SK-N-SH (cell line): ENCODE measurements around the gene DCHS1. TPM values are rescaled to one million over a fixed set of nuclear protein-coding genes. Genes with fewer than 3 reads are reported as not detected.
"Not testable (repeated sequence)": the region's sequence is repeated elsewhere in the genome, so short reads cannot be mapped to it uniquely, and the experiment has no call there.

Experiments
- CTCF ChIA-PET: fragments of 300-600, 350-600 bp; formaldehyde crosslinking; extraction: SDS; loops from one replicate; lab custom pipeline; 2021; lab: Yijun Ruan, JAX
- POLR2A ChIA-PET: fragments of 350-600 bp; sonication (Branson Sonifier 250); formaldehyde crosslinking; extraction: SDS; loops from one replicate; lab custom pipeline; 2020; ENCODE audit warnings: antibody characterized with exemption, inconsistent platforms; lab: Yijun Ruan, JAX
- DNase-seq: peaks from one replicate; pipeline ENCODE4 v3.0.0; 2012
- H2AFZ ChIP-seq: fragments of 200-600 bp; sonication (generic); 2 replicates; pipeline ENCODE4 v1.8.1; 2016; ENCODE audit warnings: antibody characterized with exemption, mild to moderate bottlenecking, low read depth
- H3F3A ChIP-seq: fragments of 200-600 bp; sonication (generic); replicated peaks from 2 replicates; pipeline ENCODE3; 2016; ENCODE audit warnings: antibody characterized with exemption, mild to moderate bottlenecking; ENCODE audit not compliant: insufficient read depth
- H3K27ac ChIP-seq, 2 experiments: fragments of 200-500 bp in 1 of 2; fragments of 200-600 bp in 1 of 2; sonication (Bioruptor generic) in 1 of 2; sonication (generic), shearing (Covaris generic) in 1 of 2; 2 replicates each; pipeline versions ENCODE4 v1.5.1 to v1.6.1; 2014 to 2016; ENCODE audit warnings: low read depth in 2 of 2, inconsistent platforms in 1 of 2, low read length in 1 of 2, mild to moderate bottlenecking in 1 of 2, mixed read lengths in 1 of 2
- H3K27me3 ChIP-seq: fragments of 200-600 bp; sonication (generic), shearing (Covaris generic); 2 replicates; pipeline ENCODE4 v1.6.1; 2016; ENCODE audit warnings: mixed run types; ENCODE audit not compliant: insufficient read depth
- H3K36me3 ChIP-seq, 2 experiments: fragments of 200-500 bp in 1 of 2; fragments of 200-600 bp in 1 of 2; sonication (Bioruptor generic) in 1 of 2; sonication (generic) in 1 of 2; replicated peaks in 1 of 2; 2 replicates each; pipeline versions ENCODE3 to v1.5.1; 2014 to 2016; ENCODE audit warnings: low read length in 1 of 2, mild to moderate bottlenecking in 1 of 2; ENCODE audit not compliant: insufficient read depth in 2 of 2, control insufficient read depth in 1 of 2
- H3K4me1 ChIP-seq, 2 experiments: fragments of 200-500 bp in 1 of 2; fragments of 200-600 bp in 1 of 2; sonication (Bioruptor generic) in 1 of 2; sonication (generic), shearing (Covaris generic) in 1 of 2; 2 replicates each; pipeline versions ENCODE4 v1.5.1 to v1.6.1; 2014 to 2016; ENCODE audit warnings: low read depth in 1 of 2, low read length in 1 of 2, mixed run types in 1 of 2; ENCODE audit not compliant: insufficient read depth in 2 of 2, control insufficient read depth in 1 of 2
- H3K4me2 ChIP-seq: fragments of 200-600 bp; sonication (generic), shearing (Covaris generic); 2 replicates; pipeline ENCODE4 v1.6.1; 2017; ENCODE audit warnings: mixed run types
- H3K4me3 ChIP-seq, 2 experiments: fragments of 200-500 bp in 1 of 2; fragments of 200-600 bp in 1 of 2; sonication (Bioruptor generic) in 1 of 2; sonication (generic), shearing (Covaris generic) in 1 of 2; 2 replicates each; pipeline versions ENCODE4 v1.5.1 to v1.8.1; 2014 to 2016; ENCODE audit warnings: low read depth in 2 of 2, inconsistent platforms in 1 of 2, low read length in 1 of 2, mild to moderate bottlenecking in 1 of 2, mixed read lengths in 1 of 2, moderate library complexity in 1 of 2
- H3K79me2 ChIP-seq: fragments of 200-600 bp; sonication (generic); 2 replicates; pipeline ENCODE4 v1.8.1; 2017; ENCODE audit warnings: mild to moderate bottlenecking; ENCODE audit not compliant: insufficient read depth
- H3K9ac ChIP-seq: fragments of 200-600 bp; sonication (generic); 2 replicates; pipeline ENCODE4 v1.6.1; 2017; ENCODE audit warnings: mixed run types
- H3K9me2 ChIP-seq: fragments of 200-600 bp; sonication (generic); 2 replicates; pipeline ENCODE4 v1.6.1; 2017; ENCODE audit warnings: mixed run types
- H3K9me3 ChIP-seq: fragments of 200-600 bp; sonication (generic); 2 replicates; pipeline ENCODE4 v1.6.1; 2017; ENCODE audit warnings: mixed run types, mild to moderate bottlenecking, moderate library complexity
- H4K20me1 ChIP-seq: fragments of 200-600 bp; sonication (generic); 2 replicates; pipeline ENCODE4 v1.6.1; 2017; ENCODE audit warnings: mild to moderate bottlenecking, mixed run types; ENCODE audit not compliant: insufficient read depth
- EZH2phosphoT487 ChIP-seq: fragments of 200-600 bp; sonication (generic); IDR thresholded peaks from 2 replicates; pipeline ENCODE4 v1.6.1; 2017; ENCODE audit warnings: low read depth, mixed run types, mild to moderate bottlenecking, antibody characterized with exemption, moderate library complexity, borderline replicate concordance
- FOSL2 ChIP-seq: IDR thresholded peaks from 2 replicates; pipeline ENCODE4 v1.4.0; 2012; ENCODE audit warnings: low read depth, mild to moderate bottlenecking, moderate library complexity, borderline replicate concordance
- GABPA ChIP-seq: IDR thresholded peaks from 2 replicates; pipeline ENCODE4 v1.4.0; 2012; ENCODE audit warnings: low read depth, mild to moderate bottlenecking
- GATA2 ChIP-seq: sonication (generic); formaldehyde crosslinking; IDR thresholded peaks from 2 replicates; pipeline ENCODE4 v1.5.0; 2020; ENCODE audit warnings: mild to moderate bottlenecking, missing genetic modification reagents
- JUND ChIP-seq: IDR thresholded peaks from 2 replicates; pipeline ENCODE4 v1.4.0; 2012
- MEF2A ChIP-seq: IDR thresholded peaks from 2 replicates; pipeline ENCODE4 v1.4.0; 2012; ENCODE audit warnings: low read depth, borderline replicate concordance
- NFIC ChIP-seq: IDR thresholded peaks from 2 replicates; pipeline ENCODE4 v1.4.0; 2012; ENCODE audit warnings: borderline replicate concordance
- NRF1 ChIP-seq: IDR thresholded peaks from 2 replicates; pipeline ENCODE4 v1.6.1; 2012; ENCODE audit warnings: low read depth, mild to moderate bottlenecking, low read length
- PBX3 ChIP-seq: IDR thresholded peaks from 2 replicates; pipeline ENCODE4; 2012
- POLR2AphosphoS5 ChIP-seq: IDR thresholded peaks from 2 replicates; pipeline ENCODE4 v1.6.1; 2012; ENCODE audit warnings: low read depth, low read length
- RFX5 ChIP-seq: IDR thresholded peaks from 2 replicates; pipeline ENCODE4 v1.6.1; 2012; ENCODE audit warnings: mild to moderate bottlenecking, improper control_type of control experiment, low read length
- SIN3A ChIP-seq: IDR thresholded peaks from 2 replicates; pipeline ENCODE4 v1.6.1; 2012; ENCODE audit warnings: low read depth, mild to moderate bottlenecking, low read length, moderate library complexity, borderline replicate concordance
- SMC3 ChIP-seq: IDR thresholded peaks from 2 replicates; pipeline ENCODE4 v1.6.1; 2012; ENCODE audit warnings: low read depth, low read length, improper control_type of control experiment
- TCF12 ChIP-seq: IDR thresholded peaks from 2 replicates; pipeline ENCODE4 v1.4.0; 2012
- WGBS: methylation state at CpG from one replicate; pipeline ENCODE4 v1.1.6; 2017; ENCODE audit warnings: low lambda C conversion rate; 5-methylcytosine and 5-hydroxymethylcytosine counted together
- polyA plus RNA-seq, 3 experiments: library from polyadenylated mRNA; depleted of rRNA; stranded (reverse); fragments of >200 nt; gene quantifications; 2 replicates each; pipeline ENCODE4 v1.2.3, GENCODE V29; 2012
- TF ChIP-seq, protein P1 (sequence below): IDR thresholded peaks from 2 replicates; pipeline ENCODE4 v1.4.0; 2012; ENCODE audit warnings: low read depth, borderline replicate concordance
- TF ChIP-seq, protein P2 (sequence below): IDR thresholded peaks from 2 replicates; pipeline ENCODE4 v1.6.1; 2012; ENCODE audit warnings: mild to moderate bottlenecking, low read depth, low read length, moderate library complexity

The DCHS1 gene
- polyA plus RNA-seq, 1 of the 3 experiments (the other 2 are of a cell fraction), result 5.7 TPM

GRCh38 chr11:6686006-6686405, 30.4 kb upstream of the DCHS1 start:
- H3K4me3 ChIP-seq, result no peak overlapping the region
- H3K9ac ChIP-seq, result no peak overlapping the region
- ChIA-PET CTCF (interaction anchor here (0.7 to 1.2 kb wide), 3 partner anchors 19 to 155 kb away, joined by 3 to 5 read pairs (median 4); no protein-coding TSS in a partner anchor), POLR2A (no interaction called here)
- H2AFZ ChIP-seq, result no peak overlapping the region
- no peak overlapping the region for H3K4me2 ChIP-seq
- no peak overlapping the region for H3K27ac ChIP-seq
- no peaks in the 10 kb centered on the region for H3K27me3 ChIP-seq
- peaks cover 5 to 13% of the 10 kb centered on the region in 2 experiments; a peak in 3 of 4 replicates for H3K4me1 ChIP-seq
- peaks cover 21% of the 10 kb centered on the region for H3K79me2 ChIP-seq
- TF ChIP-seq POLR2AphosphoS5 (no peak), FOSL2 (no peak), NRF1 (no peak), EZH2phosphoT487 (no peak), TCF12 (no peak), SIN3A (no peak), PBX3 (no peak), MEF2A (no peak), GABPA (no peak), SMC3 (no peak), RFX5 (no peak), GATA2 (CRISPR knock-in tag) (no peak), NFIC (no peak), JUND (no peak)
- TF ChIP-seq, protein P1, sequence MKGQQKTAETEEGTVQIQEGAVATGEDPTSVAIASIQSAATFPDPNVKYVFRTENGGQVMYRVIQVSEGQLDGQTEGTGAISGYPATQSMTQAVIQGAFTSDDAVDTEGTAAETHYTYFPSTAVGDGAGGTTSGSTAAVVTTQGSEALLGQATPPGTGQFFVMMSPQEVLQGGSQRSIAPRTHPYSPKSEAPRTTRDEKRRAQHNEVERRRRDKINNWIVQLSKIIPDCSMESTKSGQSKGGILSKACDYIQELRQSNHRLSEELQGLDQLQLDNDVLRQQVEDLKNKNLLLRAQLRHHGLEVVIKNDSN, result no peak
- TF ChIP-seq, protein P2, sequence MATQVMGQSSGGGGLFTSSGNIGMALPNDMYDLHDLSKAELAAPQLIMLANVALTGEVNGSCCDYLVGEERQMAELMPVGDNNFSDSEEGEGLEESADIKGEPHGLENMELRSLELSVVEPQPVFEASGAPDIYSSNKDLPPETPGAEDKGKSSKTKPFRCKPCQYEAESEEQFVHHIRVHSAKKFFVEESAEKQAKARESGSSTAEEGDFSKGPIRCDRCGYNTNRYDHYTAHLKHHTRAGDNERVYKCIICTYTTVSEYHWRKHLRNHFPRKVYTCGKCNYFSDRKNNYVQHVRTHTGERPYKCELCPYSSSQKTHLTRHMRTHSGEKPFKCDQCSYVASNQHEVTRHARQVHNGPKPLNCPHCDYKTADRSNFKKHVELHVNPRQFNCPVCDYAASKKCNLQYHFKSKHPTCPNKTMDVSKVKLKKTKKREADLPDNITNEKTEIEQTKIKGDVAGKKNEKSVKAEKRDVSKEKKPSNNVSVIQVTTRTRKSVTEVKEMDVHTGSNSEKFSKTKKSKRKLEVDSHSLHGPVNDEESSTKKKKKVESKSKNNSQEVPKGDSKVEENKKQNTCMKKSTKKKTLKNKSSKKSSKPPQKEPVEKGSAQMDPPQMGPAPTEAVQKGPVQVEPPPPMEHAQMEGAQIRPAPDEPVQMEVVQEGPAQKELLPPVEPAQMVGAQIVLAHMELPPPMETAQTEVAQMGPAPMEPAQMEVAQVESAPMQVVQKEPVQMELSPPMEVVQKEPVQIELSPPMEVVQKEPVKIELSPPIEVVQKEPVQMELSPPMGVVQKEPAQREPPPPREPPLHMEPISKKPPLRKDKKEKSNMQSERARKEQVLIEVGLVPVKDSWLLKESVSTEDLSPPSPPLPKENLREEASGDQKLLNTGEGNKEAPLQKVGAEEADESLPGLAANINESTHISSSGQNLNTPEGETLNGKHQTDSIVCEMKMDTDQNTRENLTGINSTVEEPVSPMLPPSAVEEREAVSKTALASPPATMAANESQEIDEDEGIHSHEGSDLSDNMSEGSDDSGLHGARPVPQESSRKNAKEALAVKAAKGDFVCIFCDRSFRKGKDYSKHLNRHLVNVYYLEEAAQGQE, result no peak
- H3K9me3 ChIP-seq, result no peaks in the 10 kb centered on the region
- peaks cover 2% of the 10 kb centered on the region for H3F3A ChIP-seq
- no peak for DNase-seq
- H4K20me1 ChIP-seq, result peaks cover 5% of the 10 kb centered on the region; the same call in 1 of the 2 replicates
- no peaks in the 10 kb centered on the region for H3K9me2 ChIP-seq
- H3K36me3 ChIP-seq, result peaks cover 8 to 10% of the 10 kb centered on the region in 2 experiments

GRCh38 chr11:6684068-6684467, 28.5 kb upstream of the DCHS1 start:
- Histone ChIP-seq H3K4me3 (peak overlapping the region; percentile 99; a peak in 3 of 4 replicates), H3K36me3 (peaks cover 22 to 28% of the 10 kb centered on the region in 2 experiments), H3K9ac (peak overlapping the region; percentile 67; the same call in 1 of the 2 replicates), H3K27ac (peak overlapping the region; percentile 73 to 93; a peak in 3 of 4 replicates), H3K4me1 (peaks cover 5 to 14% of the 10 kb centered on the region in 2 experiments; a peak in 3 of 4 replicates), H3K4me2 (peak overlapping the region; percentile 94), H3F3A (peaks cover 11% of the 10 kb centered on the region), H3K79me2 (peaks cover 35% of the 10 kb centered on the region), H2AFZ (peak overlapping the region; percentile 85)
- POLR2A ChIA-PET, result interaction anchor here (1.3 to 3.1 kb wide), 4 partner anchors 37 to 215 kb away, joined by 4 to 22 read pairs (median 12); partner anchors contain the start of genes ILK, RRP8 and TAF10
- not testable (repeated sequence) for DNase-seq, H3K27me3 ChIP-seq, H3K9me3 ChIP-seq, H3K9me2 ChIP-seq, H4K20me1 ChIP-seq
- CTCF ChIA-PET, result interaction anchor here (0.6 to 2.7 kb wide), 31 partner anchors 12 to 1517 kb away, joined by 3 to 20 read pairs (median 4); partner anchors contain the start of genes ILK, TAF10 and TPP1
- 74% methylated on average over 8 of the region's 14 CpGs for WGBS
